AG04449 (cell line): ENCODE results near the gene STK11IP.

Source experiments
- CTCF ChIA-PET: fragments of 350-600 bp; formaldehyde crosslinking; extraction: SDS; loops from one replicate; lab custom pipeline; 2021; ENCODE audit warnings: antibody characterized with exemption; lab: Yijun Ruan, JAX
- POLR2A ChIA-PET: fragments of 400-600, 350-600 bp; formaldehyde crosslinking; extraction: SDS; loops from one replicate; lab custom pipeline; 2020; ENCODE audit warnings: antibody characterized with exemption, inconsistent platforms; lab: Yijun Ruan, JAX
- DNase-seq: peaks from one replicate; pipeline ENCODE4 v3.0.0-alpha.2; 2010; ENCODE audit warnings: low read depth, low spot score
- H3K4me3 ChIP-seq: 2 replicates; pipeline ENCODE4 v1.5.1; 2011; ENCODE audit warnings: low read depth, mild to moderate bottlenecking, control low read depth, low read length
- TF ChIP-seq, protein P1 (sequence below): IDR thresholded peaks from one replicate; pipeline ENCODE4 v1.5.1; 2011; ENCODE audit warnings: mild to moderate bottlenecking, moderate library complexity, low read length, control low read depth, inconsistent platforms; ENCODE audit not compliant: insufficient read depth; ENCODE audit errors: missing control alignments

The STK11IP gene

DNA sequence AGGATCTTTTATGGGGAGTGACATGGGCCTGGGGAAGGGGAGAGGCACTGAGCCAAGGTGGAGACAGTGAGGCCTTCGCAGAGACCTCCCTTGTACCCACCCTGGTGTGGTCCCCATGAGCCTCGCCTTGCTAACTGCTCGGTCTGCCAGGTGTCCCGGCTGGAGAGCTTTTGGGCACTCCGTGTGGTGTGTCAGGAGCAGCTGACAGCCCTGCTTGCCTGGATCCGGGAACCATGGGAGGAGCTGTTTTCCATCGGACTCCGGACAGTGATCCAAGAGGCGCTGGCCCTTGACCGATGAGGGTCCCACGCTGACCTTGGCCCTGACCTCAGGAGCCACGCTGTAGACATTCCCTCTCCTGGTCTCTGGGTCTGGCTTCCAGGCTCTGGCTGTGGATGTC is 18.2 kb downstream of the STK11IP start:
- ChIA-PET POLR2A (no interaction called here), CTCF (interaction anchor here (1.0 to 2.2 kb wide), 4 partner anchors 27 to 86 kb away, joined by 3 to 7 read pairs (median 4); no protein-coding TSS in a partner anchor)
- TF ChIP-seq, protein P1, sequence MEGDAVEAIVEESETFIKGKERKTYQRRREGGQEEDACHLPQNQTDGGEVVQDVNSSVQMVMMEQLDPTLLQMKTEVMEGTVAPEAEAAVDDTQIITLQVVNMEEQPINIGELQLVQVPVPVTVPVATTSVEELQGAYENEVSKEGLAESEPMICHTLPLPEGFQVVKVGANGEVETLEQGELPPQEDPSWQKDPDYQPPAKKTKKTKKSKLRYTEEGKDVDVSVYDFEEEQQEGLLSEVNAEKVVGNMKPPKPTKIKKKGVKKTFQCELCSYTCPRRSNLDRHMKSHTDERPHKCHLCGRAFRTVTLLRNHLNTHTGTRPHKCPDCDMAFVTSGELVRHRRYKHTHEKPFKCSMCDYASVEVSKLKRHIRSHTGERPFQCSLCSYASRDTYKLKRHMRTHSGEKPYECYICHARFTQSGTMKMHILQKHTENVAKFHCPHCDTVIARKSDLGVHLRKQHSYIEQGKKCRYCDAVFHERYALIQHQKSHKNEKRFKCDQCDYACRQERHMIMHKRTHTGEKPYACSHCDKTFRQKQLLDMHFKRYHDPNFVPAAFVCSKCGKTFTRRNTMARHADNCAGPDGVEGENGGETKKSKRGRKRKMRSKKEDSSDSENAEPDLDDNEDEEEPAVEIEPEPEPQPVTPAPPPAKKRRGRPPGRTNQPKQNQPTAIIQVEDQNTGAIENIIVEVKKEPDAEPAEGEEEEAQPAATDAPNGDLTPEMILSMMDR = no peak
- H3K4me3 ChIP-seq = no peak overlapping the region
- no peak for DNase-seq

DNA sequence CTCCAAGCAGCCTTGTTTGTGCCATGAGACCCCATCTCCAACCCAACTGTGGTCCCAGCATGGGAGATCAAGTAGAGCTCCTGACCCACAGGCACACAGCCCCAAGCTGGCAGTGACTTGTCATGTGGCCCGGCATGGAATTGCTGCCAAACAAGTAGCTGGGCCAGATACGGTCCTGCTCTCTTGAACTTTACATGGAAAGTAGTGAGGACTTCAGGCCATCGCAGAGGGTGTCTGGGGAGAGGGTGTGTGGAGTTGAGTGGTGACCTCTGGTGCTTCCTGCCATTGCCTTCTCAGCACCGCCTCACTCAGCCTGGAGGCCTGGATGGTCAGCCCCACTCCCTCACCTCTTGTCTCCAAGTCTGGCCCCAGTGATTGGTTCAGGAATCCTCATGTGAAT is 18.9 kb downstream of the STK11IP start:
- TF ChIP-seq, protein P1 = no peak
- no peak for DNase-seq
- ChIA-PET CTCF (interaction anchor here (1.1 to 2.2 kb wide), 2 partner anchors 26 to 86 kb away, joined by 7 read pairs; no protein-coding TSS in a partner anchor), POLR2A (no interaction called here)
- H3K4me3 ChIP-seq = no peak overlapping the region

DNA sequence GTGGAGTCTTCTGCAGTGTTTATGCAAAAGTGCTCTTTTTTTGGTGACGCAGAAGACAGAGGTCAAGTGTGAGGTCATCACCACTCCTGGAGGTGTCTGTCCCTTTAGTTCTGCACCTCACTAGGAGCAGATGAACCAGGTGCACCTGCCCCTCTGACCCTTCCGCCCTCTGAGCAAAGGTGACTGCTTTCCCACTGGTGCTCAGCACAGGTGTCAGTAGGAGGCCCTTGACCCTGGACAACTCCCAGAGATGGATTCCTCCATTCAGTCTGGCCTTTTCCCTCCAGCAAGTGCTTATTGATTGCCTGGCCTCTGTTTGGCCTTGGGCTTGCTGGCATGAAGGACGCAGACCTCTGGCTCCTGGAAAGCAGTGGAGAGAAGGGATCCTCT is 21.1 kb downstream of the STK11IP start:
- ChIA-PET CTCF (interaction anchor here (1.2 to 3.1 kb wide), 4 partner anchors 16 to 89 kb away, joined by 3 to 19 read pairs (median 6); no protein-coding TSS in a partner anchor), POLR2A (no interaction called here)
- no peak for DNase-seq
- TF ChIP-seq, protein P1 = no peak
- no peak overlapping the region for H3K4me3 ChIP-seq

DNA sequence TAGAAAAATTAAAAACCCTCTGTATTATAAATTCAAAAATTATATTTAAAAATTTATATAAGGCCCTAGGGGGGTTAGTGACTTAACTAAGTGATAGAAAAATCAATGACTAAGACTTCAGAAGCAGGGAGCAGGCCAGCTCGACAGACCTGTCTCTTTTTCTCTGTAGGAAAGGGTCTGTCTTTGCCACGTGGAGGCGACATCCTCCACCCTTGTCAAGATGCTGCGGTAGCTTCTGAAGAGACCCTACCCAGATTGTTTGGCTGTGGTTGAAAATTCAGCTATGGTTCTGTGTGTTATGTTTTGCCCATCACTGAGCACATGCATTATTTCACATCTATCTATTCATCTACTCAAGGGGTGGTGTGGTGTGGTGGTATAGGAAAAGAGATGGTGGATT is 21.6 kb downstream of the STK11IP start:
- POLR2A ChIA-PET = no interaction called here
- TF ChIP-seq, protein P1 = no peak
- H3K4me3 ChIP-seq = no peak overlapping the region
- CTCF ChIA-PET = interaction anchor here (1.2 to 3.1 kb wide), 4 partner anchors 15 to 90 kb away, joined by 3 to 19 read pairs (median 6); no protein-coding TSS in a partner anchor
- DNase-seq = no peak

- TF ChIP-seq, protein P1 = no peak
- ChIA-PET CTCF (interaction anchor here (0.8 to 3.1 kb wide), 4 partner anchors 10 to 69 kb away, joined by 3 to 19 read pairs (median 5); no protein-coding TSS in a partner anchor), POLR2A (no interaction called here)
These were observed 22.9 kb downstream of the STK11IP start for GRCh38 chr2:219620546-219620945.

DNA sequence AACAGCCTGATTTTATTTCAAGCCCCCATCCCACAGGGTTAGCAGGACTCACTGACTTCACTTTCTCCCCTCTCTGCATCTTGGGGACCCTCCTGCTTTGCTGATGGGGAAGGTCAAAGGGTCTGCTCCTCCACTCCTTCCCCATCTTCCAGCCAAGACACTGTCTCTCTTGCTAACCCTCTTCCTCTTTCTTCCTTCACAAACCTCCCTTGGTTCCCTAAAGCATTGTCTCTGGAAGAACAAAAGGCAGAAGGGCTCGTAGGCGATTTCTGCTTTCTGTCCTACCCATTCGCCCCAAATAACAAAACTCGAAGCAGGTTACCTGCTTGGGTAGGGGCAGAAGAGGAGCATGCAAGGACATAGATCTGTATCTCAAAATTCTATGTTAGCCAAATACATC is 24.3 kb downstream of the STK11IP start:
- H3K4me3 ChIP-seq = no peak overlapping the region
- DNase-seq = no peak
- ChIA-PET POLR2A (no interaction called here), CTCF (interaction anchor here (1.0 to 1.4 kb wide), 2 partner anchors 8 to 20 kb away, joined by 3 read pairs; no protein-coding TSS in a partner anchor)
- TF ChIP-seq, protein P1 = no peak

More at GRCh38 chr2:219620546-219620945, 22.9 kb downstream of the STK11IP start:
- DNase-seq = no peak
- no peak overlapping the region for H3K4me3 ChIP-seq
